Measurements from ENCODE around the gene SMLR1. TPM values are rescaled to one million over a fixed set of nuclear protein-coding genes. Genes with fewer than 3 reads are reported as not detected.

The SMLR1 gene
- total RNA-seq, 1 donor from 2014 or later, result 0.79 TPM

- H3K4me3 Mint-ChIP-seq (ENCODE audit: low read depth), result no peak overlapping the region
- H3K27me3 Mint-ChIP-seq, result no peaks in the 10 kb centered on the region
- no peak overlapping the region for H3K27ac Mint-ChIP-seq
- TF ChIP-seq CTCF (IDR thresholded peaks at IDR 0.05; ENCODE audit: unreplicated experiment), result no peak
- H3K9me3 Mint-ChIP-seq (ENCODE audit: low read depth), result peaks cover 3% of the 10 kb centered on the region
- DNase-seq (ENCODE audit: low spot score, unreplicated experiment), result no peak
- H3K36me3 Mint-ChIP-seq (ENCODE audit: insufficient read depth), result peaks cover 3% of the 10 kb centered on the region
- peaks cover 1% of the 10 kb centered on the region for H3K4me1 Mint-ChIP-seq (ENCODE audit: low read depth)
Observed at GRCh38 chr6:130836055-130836640, 8.9 kb downstream of the SMLR1 start.

- Mint-ChIP-seq H3K27ac (no peak overlapping the region), H3K4me3 (ENCODE audit: low read depth) (no peak overlapping the region), H3K9me3 (ENCODE audit: low read depth) (peaks cover 3% of the 10 kb centered on the region), H3K27me3 (no peaks in the 10 kb centered on the region), H3K4me1 (ENCODE audit: low read depth) (peaks cover 6% of the 10 kb centered on the region), H3K36me3 (ENCODE audit: insufficient read depth) (peaks cover 4% of the 10 kb centered on the region)
- no peak for TF ChIP-seq CTCF (IDR thresholded peaks at IDR 0.05; ENCODE audit: unreplicated experiment)
- DNase-seq (ENCODE audit: low spot score, unreplicated experiment), result no peak
Observed at GRCh38 chr6:130837067-130837466, 9.9 kb downstream of the SMLR1 start.

GRCh38 chr6:130838250-130838860 is 11.1 kb downstream of the SMLR1 start:
- Mint-ChIP-seq H3K9me3 (ENCODE audit: low read depth) (no peaks in the 10 kb centered on the region), H3K27me3 (no peaks in the 10 kb centered on the region)

GRCh38 chr6:130838951-130839350 is 11.7 kb downstream of the SMLR1 start:
- Mint-ChIP-seq H3K9me3 (ENCODE audit: low read depth) (no peaks in the 10 kb centered on the region), H3K36me3 (ENCODE audit: insufficient read depth) (peaks cover 2% of the 10 kb centered on the region), H3K4me3 (ENCODE audit: low read depth) (no peak overlapping the region), H3K4me1 (ENCODE audit: low read depth) (peaks cover 11% of the 10 kb centered on the region), H3K27me3 (no peaks in the 10 kb centered on the region), H3K27ac (no peak overlapping the region)
- DNase-seq (ENCODE audit: low spot score, unreplicated experiment), result no peak
- no peak for TF ChIP-seq CTCF (IDR thresholded peaks at IDR 0.05; ENCODE audit: unreplicated experiment)

More at GRCh38 chr6:130838250-130838860, 11.1 kb downstream of the SMLR1 start:
- TF ChIP-seq CTCF (IDR thresholded peaks at IDR 0.05; ENCODE audit: unreplicated experiment), result no peak
- no peak overlapping the region for H3K4me3 Mint-ChIP-seq (ENCODE audit: low read depth)
- DNase-seq (ENCODE audit: low spot score, unreplicated experiment), result no peak
- no peak overlapping the region for H3K27ac Mint-ChIP-seq
- H3K36me3 Mint-ChIP-seq (ENCODE audit: insufficient read depth), result peaks cover 2% of the 10 kb centered on the region
- H3K4me1 Mint-ChIP-seq (ENCODE audit: low read depth), result peaks cover 8% of the 10 kb centered on the region

GRCh38 chr6:130839379-130839778 is 12.2 kb downstream of the SMLR1 start:
- Mint-ChIP-seq H3K36me3 (ENCODE audit: insufficient read depth) (peaks cover 1% of the 10 kb centered on the region), H3K4me1 (ENCODE audit: low read depth) (peaks cover 11% of the 10 kb centered on the region), H3K9me3 (ENCODE audit: low read depth) (no peaks in the 10 kb centered on the region), H3K4me3 (ENCODE audit: low read depth) (no peak overlapping the region), H3K27me3 (no peaks in the 10 kb centered on the region), H3K27ac (no peak overlapping the region)
- no peak for DNase-seq (ENCODE audit: low spot score, unreplicated experiment)
- TF ChIP-seq CTCF (IDR thresholded peaks at IDR 0.05; ENCODE audit: unreplicated experiment), result no peak
